ENCODE results near the gene PTCSC3.

- TF ChIP-seq, protein P1, sequence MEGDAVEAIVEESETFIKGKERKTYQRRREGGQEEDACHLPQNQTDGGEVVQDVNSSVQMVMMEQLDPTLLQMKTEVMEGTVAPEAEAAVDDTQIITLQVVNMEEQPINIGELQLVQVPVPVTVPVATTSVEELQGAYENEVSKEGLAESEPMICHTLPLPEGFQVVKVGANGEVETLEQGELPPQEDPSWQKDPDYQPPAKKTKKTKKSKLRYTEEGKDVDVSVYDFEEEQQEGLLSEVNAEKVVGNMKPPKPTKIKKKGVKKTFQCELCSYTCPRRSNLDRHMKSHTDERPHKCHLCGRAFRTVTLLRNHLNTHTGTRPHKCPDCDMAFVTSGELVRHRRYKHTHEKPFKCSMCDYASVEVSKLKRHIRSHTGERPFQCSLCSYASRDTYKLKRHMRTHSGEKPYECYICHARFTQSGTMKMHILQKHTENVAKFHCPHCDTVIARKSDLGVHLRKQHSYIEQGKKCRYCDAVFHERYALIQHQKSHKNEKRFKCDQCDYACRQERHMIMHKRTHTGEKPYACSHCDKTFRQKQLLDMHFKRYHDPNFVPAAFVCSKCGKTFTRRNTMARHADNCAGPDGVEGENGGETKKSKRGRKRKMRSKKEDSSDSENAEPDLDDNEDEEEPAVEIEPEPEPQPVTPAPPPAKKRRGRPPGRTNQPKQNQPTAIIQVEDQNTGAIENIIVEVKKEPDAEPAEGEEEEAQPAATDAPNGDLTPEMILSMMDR (conservative IDR thresholded peaks at IDR 0.05 in 1 of 2, IDR thresholded peaks at IDR 0.05 in 1 of 2; ENCODE audit: extremely low read depth in 1 of 2, insufficient read depth in 1 of 2, low read depth in 1 of 2, low read length in 2 of 2), result no peak
- no peak for TF ChIP-seq EZH2 (IDR thresholded peaks at IDR 0.05; ENCODE audit: borderline replicate concordance, low read length)
Observed at GRCh38 chr14:36167431-36167830, 9.1 kb downstream of the PTCSC3 start.

Data from mammary epithelial cell (primary cell).